Measurements from ENCODE around the gene HARS1.
A peak's percentile ranks its signal among the peaks of the same experiment; 100 is the strongest.
"Not testable (repeated sequence)": the region's sequence is repeated elsewhere in the genome, so short reads cannot be mapped to it uniquely, and the experiment has no call there.

Gene HARS1

DNA sequence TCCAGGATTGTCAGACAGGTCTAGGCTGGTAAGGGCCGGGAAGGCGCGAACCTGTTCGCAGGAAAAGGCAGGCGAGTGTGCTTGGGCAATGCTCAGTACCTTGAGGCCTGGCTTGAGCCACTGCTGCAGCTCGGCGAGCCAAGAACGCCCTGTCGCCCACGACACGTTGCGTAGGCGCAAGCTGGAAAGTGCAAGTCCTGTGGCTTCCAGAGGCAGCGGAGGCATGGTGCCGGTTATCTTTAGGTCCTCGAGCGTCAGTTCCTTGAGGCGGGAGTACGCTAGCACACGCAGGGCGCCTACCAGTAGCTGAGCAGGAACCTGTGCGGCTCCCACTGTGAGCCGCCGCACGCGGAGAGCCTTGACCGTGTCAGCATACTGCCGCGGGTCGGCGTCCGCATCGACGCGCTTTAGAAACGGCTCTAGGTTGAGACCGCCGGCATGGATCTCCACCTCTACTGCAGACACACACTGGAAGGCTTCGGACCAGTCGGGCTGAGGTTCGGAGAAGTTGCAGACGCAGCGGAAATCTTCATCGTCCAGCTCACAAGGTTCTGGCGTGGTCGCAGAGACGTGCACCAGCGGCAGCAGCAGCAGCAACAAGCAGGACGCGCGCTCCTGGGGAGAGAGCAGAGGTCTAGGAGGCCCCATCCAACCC, 58.7 kb downstream of the HARS1 start:
- peak; percentile 11 for DNase-seq

- no peak for DNase-seq
Measured at GRCh38 chr5:140631831-140632365, 59.3 kb downstream of the HARS1 start.

DNA sequence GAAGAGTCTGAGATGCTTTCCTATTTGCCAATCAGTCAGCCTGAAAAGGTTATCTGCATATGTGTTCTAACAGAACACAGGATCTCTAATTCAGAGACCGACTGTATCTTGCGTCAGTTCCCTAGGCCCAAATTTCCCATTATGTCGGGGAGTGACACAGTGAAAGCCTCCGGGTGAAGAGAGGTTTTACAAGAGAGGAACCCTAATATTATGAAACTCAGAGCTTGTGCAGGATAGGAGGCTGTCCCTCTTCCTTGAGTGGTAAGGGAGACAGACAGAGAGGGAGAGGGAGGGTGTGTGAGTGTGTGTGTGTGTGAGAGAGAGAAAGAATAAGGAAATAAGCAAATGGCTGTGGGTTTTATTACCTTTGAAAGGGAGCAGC, 60.1 kb downstream of the HARS1 start:
- no peak for DNase-seq

- DNase-seq = no peak
Measured at GRCh38 chr5:140630292-140631035, 60.7 kb downstream of the HARS1 start.

- no peak for DNase-seq
Measured at GRCh38 chr5:140628711-140629110, 62.5 kb downstream of the HARS1 start.

DNA sequence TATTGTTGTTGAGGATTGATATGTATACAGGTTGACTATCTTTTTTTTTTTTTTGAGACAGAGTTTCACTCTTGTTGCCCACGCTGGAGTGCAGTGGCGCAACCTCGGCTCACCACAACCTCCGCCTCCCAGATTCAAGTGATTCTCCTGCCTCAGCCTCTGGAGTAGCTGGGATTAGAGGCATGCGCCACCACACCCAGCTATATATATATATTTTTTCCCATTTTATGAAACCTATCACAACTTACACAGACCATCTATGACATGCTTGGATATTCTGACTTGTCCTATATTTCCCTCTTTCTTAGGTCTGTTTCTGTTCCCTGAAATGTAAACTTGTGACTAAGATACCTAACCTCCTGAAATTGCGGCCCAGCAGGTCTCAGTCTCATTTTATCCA, 63.2 kb downstream of the HARS1 start:
- DNase-seq = no peak

- DNase-seq = not testable (repeated sequence)
Measured at GRCh38 chr5:140624886-140625285, 66.3 kb downstream of the HARS1 start.

Data from NCI-H345 (cell line).